GM21576 (cell line): ENCODE measurements around the gene RTP5.
"Not testable (repeated sequence)": the region's sequence is repeated elsewhere in the genome, so short reads cannot be mapped to it uniquely, and the experiment has no call there.

ENCODE experiments used
- ATAC-seq: cut with Tn5 transposase; IDR thresholded peaks from one replicate; pipeline ENCODE4 v1.9.1; 2021; ENCODE audit warnings: mild to moderate bottlenecking, moderate library complexity; ENCODE audit not compliant: unreplicated experiment

RTP5 gene

GRCh38 chr2:241900251-241901017 lies 30.9 kb downstream of the RTP5 start:
- no peak for ATAC-seq

DNA sequence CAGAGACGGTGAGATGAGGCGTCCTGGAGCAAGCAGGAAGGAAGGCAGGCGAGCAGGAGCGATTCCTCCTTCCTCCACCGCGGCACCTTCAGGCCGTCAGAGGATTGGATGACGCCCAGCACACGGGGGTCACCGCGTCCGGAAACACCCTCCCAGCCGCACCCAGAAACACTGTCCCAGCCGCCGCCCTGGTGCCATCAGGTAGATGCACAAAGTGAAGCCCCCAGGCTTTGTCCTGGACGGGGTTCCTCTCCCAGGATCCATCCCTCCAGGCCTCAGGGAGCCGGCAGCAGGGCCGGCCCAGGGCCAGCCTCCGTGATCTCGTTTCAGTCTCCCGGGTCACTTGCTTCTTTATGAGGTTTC lies 31.5 kb downstream of the RTP5 start:
- ATAC-seq: no peak

DNA sequence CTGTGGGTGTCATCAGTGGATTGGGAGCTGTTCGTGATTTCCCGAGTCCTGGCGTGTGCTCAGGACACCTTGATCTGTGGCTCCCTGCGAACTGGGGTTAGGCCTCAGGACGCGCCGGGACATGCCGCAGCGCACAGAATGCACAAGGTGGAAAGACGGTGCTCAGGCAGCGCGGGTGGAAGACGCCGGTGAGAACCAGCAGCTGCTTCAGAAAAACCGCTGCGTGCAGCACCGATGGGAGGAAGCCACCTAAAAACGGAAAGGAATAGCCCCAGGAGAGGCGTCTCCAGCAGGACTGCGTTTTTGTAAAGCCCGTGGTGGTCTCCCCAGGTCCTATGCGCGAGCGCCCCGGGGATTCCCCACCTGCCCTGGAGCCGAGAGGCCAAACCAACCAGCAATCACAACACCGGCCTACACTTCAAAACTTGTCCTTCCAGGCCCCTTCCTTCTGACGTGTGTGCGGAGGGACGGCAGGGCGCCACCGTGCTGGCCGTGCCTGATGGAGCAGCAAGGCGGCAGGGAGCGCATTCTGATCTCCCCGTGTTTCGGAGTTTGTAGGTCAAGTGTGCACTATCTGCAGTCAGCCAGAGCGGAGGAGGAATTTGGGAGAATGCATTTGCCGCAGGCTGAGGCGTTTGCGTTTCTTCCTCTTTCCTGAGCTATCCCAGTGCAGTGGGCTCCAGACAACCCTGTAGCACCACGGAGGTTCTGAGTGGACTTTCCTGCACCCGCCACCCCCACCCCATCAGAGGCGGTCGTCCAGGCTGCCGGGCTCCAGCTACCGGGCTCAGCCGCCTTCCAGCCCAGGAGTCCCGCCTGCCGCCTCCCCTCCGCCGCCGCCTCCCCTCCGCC lies 32.2 kb downstream of the RTP5 start:
- ATAC-seq: no peak

DNA sequence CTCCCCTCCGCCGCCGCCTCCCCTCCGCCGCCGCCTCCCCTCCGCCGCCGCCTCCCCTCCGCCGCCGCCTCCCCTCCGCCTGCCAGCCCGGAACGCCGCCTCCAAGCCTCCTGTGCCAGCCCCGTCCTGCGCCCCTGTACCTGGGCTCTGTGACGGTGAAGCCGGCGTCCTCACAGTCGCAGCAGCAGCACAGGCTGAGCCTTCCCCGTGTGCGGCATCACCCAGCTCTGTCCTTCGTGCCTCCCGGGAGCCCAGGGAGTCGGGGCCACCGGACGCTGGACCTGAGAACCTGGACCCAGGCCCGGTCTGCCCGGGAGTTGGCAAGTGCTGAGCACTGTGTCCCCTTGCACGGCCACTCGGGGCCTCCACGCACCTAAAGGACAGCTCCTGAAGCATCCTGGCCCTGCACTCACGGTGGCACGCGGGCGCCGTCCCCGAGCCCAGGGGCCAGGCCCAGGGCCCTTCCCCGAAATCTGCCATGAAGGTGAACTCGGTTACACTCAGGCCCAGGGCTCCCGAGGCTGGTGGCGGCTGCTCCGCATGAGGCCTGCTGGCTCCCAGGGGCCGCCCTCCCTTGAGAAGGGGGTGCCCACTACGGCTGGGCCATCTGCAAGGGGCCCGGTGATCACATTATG lies 32.9 kb downstream of the RTP5 start:
- ATAC-seq: no peak

GRCh38 chr2:241903121-241904010 lies 33.8 kb downstream of the RTP5 start:
- no peak for ATAC-seq

DNA sequence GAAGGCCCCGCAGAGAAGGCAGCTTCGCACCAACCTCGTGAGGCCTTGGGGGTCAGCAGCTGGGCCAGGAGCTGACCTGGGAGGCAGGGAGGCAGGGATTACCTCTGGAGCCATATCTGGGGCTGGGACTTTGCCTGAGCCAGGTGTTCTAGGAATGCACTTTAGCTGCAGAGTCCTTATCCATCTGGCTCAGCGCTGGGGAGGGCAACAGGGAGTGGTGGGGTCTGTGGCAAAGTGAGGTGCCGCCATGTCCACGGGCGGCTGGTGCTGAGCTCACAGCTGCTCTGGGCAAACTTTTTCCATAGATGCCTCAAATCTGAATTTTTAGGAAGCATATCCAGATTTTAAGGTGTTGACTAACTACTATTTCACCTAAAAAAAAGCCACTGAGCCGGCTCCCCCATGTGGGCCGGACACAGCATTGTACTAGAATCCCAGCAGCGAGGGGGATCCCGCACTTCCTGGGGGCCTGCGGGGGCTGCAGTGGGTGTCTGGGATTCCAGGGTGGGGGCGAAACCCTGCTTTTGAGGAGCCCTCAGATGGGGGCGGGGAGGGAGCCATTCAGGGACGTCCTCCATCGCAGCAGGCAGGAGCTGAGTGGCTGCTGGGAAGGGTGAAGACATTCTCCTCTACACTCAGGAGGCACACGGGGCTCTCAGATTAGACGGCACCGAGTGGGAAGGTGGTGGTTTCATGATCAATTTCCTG lies 34.6 kb downstream of the RTP5 start:
- ATAC-seq: no peak

GRCh38 chr2:241904791-241905710 lies 35.5 kb downstream of the RTP5 start:
- no peak for ATAC-seq

- ATAC-seq: no peak
These were observed 36.3 kb downstream of the RTP5 start for GRCh38 chr2:241905716-241906377.

- not testable (repeated sequence) for ATAC-seq
These were observed 36.8 kb downstream of the RTP5 start for GRCh38 chr2:241906378-241906770.

DNA sequence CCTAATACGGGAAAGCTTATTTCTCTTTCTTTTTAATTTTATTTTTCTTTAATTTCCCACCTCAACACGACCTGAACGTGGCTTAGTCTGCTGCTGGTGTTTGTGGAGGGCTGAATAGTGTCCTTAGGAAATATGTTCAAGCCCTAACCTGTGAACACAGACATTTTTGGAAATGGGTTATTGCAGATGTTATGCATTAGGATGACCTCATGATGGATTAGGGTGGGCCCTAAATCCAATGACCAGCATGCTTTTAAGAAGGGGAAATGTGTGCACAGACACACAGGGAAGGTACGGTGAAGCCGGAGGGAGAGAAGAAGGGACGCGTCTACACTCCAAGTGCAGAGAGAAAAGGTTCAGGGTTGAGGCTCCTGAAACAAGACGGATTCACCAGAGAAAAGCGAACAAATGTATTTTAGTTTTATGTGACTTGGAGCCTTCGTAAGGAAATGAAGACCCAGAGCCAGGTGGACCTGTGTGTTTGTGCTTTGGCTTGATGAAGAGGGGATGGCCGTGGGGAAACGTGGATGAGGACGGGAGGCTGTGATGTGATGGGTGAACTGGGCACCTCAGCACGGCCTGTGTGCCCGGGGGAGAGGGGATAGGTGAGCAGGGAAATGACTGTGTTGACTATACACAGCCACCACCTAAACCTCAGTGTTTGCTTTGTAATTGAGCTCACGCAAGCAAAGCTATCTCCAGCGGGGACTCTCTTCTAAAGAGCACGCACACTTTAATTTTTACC lies 37.5 kb downstream of the RTP5 start:
- no peak for ATAC-seq

DNA sequence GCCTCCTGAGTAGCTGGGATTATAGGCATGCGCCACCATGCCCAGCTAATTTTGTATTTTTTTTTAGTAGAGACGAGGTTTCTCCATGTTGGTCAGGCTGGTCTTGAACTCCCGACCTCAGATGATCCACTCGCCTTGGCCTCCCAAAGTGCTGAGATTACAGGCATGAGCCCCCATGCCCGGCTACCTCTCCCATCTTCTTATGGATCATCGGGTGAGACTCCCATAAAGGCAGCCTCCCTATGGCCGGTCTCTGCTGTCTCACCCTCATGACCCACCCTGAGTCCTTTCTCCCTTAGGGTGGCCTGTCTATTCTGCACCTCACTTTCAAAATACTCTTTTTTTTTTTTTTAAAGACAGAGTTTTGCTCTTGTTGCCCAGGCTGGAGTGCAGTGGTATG lies 38.3 kb downstream of the RTP5 start:
- ATAC-seq: not testable (repeated sequence)

GRCh38 chr2:241908686-241909420 lies 39.3 kb downstream of the RTP5 start:
- no peak for ATAC-seq

DNA sequence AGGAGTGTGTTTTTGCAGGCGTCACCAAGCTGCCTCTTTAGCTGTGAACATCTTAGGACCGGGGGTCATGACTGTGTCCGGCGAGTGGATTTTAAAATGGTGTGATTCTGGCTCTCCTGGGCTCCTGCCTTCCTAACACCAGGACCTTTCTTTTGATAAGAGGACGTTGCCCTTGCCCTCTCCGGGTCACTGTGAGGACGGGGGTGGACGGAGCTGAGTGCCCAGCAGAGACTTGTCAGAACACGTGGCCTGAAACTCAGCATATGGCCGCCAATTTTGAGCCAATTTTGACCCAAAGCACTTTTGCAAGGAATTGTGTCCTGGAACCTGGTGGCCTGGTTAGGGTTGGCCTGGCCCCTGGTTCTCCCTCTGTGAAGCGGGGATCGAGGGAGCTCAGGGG lies 40.2 kb downstream of the RTP5 start:
- ATAC-seq: no peak

DNA sequence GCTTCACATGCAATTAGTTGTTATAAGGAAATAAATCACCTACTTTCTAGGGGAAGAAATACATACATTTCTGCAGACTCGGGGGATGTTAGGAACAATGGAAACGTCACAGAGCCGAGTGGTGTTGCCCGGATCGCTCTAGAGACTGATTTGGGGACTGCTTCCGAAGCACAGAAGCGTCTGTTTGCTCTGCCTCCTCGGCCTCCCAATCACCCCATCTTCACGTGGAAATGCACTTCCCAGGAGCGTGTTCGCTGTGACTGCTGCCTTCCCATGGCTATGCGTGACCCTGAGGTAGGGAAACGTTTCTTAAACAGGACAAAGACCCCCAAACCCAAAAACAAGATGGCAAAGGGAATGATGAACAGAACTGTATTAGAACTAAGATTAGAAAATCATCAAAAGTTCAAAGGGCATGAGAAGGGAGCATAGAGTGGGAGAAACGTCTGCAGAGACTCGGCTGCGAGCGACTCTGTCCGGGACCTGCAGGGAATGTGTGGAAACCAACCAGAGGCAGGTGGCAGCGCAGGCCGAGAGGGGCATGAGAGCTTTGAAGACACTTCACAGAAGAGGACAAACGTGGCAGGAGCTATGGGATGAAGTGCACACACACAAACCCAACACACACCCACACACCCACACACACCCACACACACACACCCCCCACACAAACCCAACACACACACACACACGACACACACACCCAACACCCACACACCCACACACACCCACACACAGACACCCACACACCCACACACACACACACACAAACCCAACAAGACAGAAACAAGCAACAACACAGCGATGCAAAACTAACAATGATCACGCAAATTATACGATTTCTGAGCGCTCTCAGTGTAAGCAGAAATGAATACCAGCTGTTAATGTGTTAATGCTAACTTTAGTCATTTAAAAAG lies 41.3 kb downstream of the RTP5 start:
- ATAC-seq: no peak

- no peak for ATAC-seq
These were observed 42.0 kb downstream of the RTP5 start for GRCh38 chr2:241911551-241911950.

DNA sequence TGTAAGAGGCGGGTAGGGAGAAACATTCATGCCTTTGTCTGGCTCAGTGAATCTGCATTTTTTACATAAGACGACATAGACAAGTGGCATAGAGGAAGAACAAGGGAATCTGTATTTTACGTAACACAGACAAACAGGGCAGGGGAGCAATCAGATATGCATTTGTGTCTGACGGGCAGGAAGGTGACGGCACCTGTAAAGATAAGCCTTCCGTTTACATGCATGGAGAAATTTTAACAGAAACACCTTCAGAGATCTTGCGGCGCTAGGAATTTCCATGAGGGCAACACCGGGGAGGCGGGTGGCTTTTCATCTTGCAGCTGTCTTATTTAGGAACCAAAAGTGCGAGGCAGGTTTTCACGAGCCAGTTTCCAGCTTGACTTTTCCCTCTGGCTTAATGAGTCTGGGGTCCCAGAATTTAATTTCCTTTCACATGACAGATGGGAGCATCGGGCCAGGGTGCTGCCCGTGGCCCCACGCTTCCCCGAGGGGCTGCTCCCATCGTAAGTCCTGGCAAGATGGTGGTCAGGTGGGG lies 42.6 kb downstream of the RTP5 start:
- no peak for ATAC-seq
